ENCODE data around the gene SLC43A1.

The SLC43A1 gene

GRCh38 chr11:57482782-57483561 is 32.5 kb downstream of the SLC43A1 start:
- H3K36me3 ChIP-seq (ENCODE audit: control insufficient read depth, low read length) = peaks cover 29% of the 10 kb centered on the region
- no peaks in the 10 kb centered on the region for H3K9me3 ChIP-seq (ENCODE audit: control insufficient read depth, insufficient read depth, low read length)
- 0 out of 2 replicates have a peak, but pooled peaks cover 2% of the 10 kb centered on the region for H3F3A ChIP-seq (ENCODE audit: control insufficient read depth, insufficient read depth)
- no peaks in the 10 kb centered on the region for H4K20me1 ChIP-seq (ENCODE audit: control insufficient read depth, insufficient read depth, low read depth, low read length)
- peak overlapping the region; percentile 65 for H3K4me2 ChIP-seq (ENCODE audit: low read length)
- no peak overlapping the region for H3K27ac ChIP-seq (ENCODE audit: low read depth, low read length)
- H3K9me2 ChIP-seq (replicated peaks; ENCODE audit: control insufficient read depth, low read length) = no peaks in the 10 kb centered on the region
- TF ChIP-seq, protein P1, sequence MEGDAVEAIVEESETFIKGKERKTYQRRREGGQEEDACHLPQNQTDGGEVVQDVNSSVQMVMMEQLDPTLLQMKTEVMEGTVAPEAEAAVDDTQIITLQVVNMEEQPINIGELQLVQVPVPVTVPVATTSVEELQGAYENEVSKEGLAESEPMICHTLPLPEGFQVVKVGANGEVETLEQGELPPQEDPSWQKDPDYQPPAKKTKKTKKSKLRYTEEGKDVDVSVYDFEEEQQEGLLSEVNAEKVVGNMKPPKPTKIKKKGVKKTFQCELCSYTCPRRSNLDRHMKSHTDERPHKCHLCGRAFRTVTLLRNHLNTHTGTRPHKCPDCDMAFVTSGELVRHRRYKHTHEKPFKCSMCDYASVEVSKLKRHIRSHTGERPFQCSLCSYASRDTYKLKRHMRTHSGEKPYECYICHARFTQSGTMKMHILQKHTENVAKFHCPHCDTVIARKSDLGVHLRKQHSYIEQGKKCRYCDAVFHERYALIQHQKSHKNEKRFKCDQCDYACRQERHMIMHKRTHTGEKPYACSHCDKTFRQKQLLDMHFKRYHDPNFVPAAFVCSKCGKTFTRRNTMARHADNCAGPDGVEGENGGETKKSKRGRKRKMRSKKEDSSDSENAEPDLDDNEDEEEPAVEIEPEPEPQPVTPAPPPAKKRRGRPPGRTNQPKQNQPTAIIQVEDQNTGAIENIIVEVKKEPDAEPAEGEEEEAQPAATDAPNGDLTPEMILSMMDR (IDR thresholded peaks at IDR 0.05; ENCODE audit: low read depth, low read length, poor library complexity, severe bottlenecking) = peak; percentile 74
- no peak for TF ChIP-seq EZH2phosphoT487 (IDR thresholded peaks at IDR 0.05; ENCODE audit: borderline replicate concordance, low read length)
- peaks cover 5% of the 10 kb centered on the region for H3K27me3 ChIP-seq (ENCODE audit: control insufficient read depth, low read length)
- no peaks in the 10 kb centered on the region for H3K79me2 ChIP-seq (ENCODE audit: control insufficient read depth, low read length)
- peak overlapping the region; percentile 69 for H3K4me3 ChIP-seq (ENCODE audit: low read length)
- peaks cover 48% of the 10 kb centered on the region for H3K4me1 ChIP-seq (ENCODE audit: control insufficient read depth, low read length)

GRCh38 chr11:57481915-57482781 is 33.4 kb downstream of the SLC43A1 start:
- H3K27me3 ChIP-seq (ENCODE audit: control insufficient read depth, low read length) = peaks cover 11% of the 10 kb centered on the region
- H3K4me2 ChIP-seq (ENCODE audit: low read length) = peak overlapping the region; percentile 65
- H3F3A ChIP-seq (ENCODE audit: control insufficient read depth, insufficient read depth) = 0 out of 2 replicates have a peak, but pooled peaks cover 2% of the 10 kb centered on the region
- no peak overlapping the region for H3K27ac ChIP-seq (ENCODE audit: low read depth, low read length)
- H3K9me2 ChIP-seq (replicated peaks; ENCODE audit: control insufficient read depth, low read length) = no peaks in the 10 kb centered on the region
- TF ChIP-seq, protein P1 (IDR thresholded peaks at IDR 0.05; ENCODE audit: low read depth, low read length, poor library complexity, severe bottlenecking) = no peak
- TF ChIP-seq EZH2phosphoT487 (IDR thresholded peaks at IDR 0.05; ENCODE audit: borderline replicate concordance, low read length) = no peak
- peaks cover 48% of the 10 kb centered on the region for H3K4me1 ChIP-seq (ENCODE audit: control insufficient read depth, low read length)
- H4K20me1 ChIP-seq (ENCODE audit: control insufficient read depth, insufficient read depth, low read depth, low read length) = no peaks in the 10 kb centered on the region
- H3K4me3 ChIP-seq (ENCODE audit: low read length) = peak overlapping the region; percentile 69
- H3K79me2 ChIP-seq (ENCODE audit: control insufficient read depth, low read length) = no peaks in the 10 kb centered on the region
- H3K36me3 ChIP-seq (ENCODE audit: control insufficient read depth, low read length) = peaks cover 22% of the 10 kb centered on the region
- H3K9me3 ChIP-seq (ENCODE audit: control insufficient read depth, insufficient read depth, low read length) = no peaks in the 10 kb centered on the region

DNA sequence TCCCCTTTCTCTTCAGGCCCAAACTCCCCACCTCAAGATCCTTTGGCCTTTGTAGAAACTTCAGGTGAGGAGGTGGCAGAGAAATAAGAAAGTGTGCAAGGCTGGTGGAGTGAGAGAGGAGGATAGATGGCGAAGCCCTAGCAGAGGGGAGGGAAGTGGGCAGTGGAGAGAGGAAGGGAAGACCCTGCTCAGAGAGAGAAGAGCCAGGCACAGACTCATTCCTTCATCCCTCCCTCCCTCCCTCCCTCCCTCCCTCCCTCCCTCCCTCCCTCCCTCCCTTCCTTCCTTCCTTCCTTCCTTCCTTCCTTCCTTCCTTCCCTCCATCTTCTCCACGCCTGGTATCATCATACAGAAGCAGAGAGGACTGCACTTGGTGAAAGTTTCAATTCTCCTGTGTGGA is 34.2 kb downstream of the SLC43A1 start:
- H3K27ac ChIP-seq (ENCODE audit: low read depth, low read length) = no peak overlapping the region
- H3K4me3 ChIP-seq (ENCODE audit: low read length) = no peak overlapping the region
- 0 out of 2 replicates have a peak, but pooled peaks cover 2% of the 10 kb centered on the region for H3F3A ChIP-seq (ENCODE audit: control insufficient read depth, insufficient read depth)
- peaks cover 19% of the 10 kb centered on the region for H3K27me3 ChIP-seq (ENCODE audit: control insufficient read depth, low read length)
- no peaks in the 10 kb centered on the region for H4K20me1 ChIP-seq (ENCODE audit: control insufficient read depth, insufficient read depth, low read depth, low read length)
- H3K4me1 ChIP-seq (ENCODE audit: control insufficient read depth, low read length) = peaks cover 55% of the 10 kb centered on the region
- TF ChIP-seq EZH2phosphoT487 (IDR thresholded peaks at IDR 0.05; ENCODE audit: borderline replicate concordance, low read length) = no peak
- TF ChIP-seq, protein P1 (IDR thresholded peaks at IDR 0.05; ENCODE audit: low read depth, low read length, poor library complexity, severe bottlenecking) = no peak
- H3K9me3 ChIP-seq (ENCODE audit: control insufficient read depth, insufficient read depth, low read length) = no peaks in the 10 kb centered on the region
- peaks cover 19% of the 10 kb centered on the region for H3K36me3 ChIP-seq (ENCODE audit: control insufficient read depth, low read length)
- H3K79me2 ChIP-seq (ENCODE audit: control insufficient read depth, low read length) = no peaks in the 10 kb centered on the region
- H3K4me2 ChIP-seq (ENCODE audit: low read length) = no peak overlapping the region
- H3K9me2 ChIP-seq (replicated peaks; ENCODE audit: control insufficient read depth, low read length) = no peaks in the 10 kb centered on the region
